DND-41 (cell line): ENCODE measurements around the gene TRIM65.
"Not testable (repeated sequence)": the region's sequence is repeated elsewhere in the genome, so short reads cannot be mapped to it uniquely, and the experiment has no call there.

Experiments
- ATAC-seq: fragments of 200-7000 bp; cut with Tn5 transposase; 3 replicates; pipeline ENCODE4 v1.9.1; 2021; ENCODE audit warnings: low read depth; ENCODE audit not compliant: insufficient read depth
- DNase-seq: peaks from one replicate; pipeline ENCODE4 v3.0.0-alpha.2; 2020
- H2AFZ ChIP-seq: 2 replicates; pipeline ENCODE4 v1.6.0; 2012; ENCODE audit warnings: low read depth, low read length
- H3K27ac ChIP-seq: 2 replicates; pipeline ENCODE4 v1.5.1; 2012; ENCODE audit warnings: low read length, inconsistent platforms
- H3K27me3 ChIP-seq: fragments of 200-600 bp; sonication (generic); 2 replicates; pipeline ENCODE4 v1.6.0; 2012; ENCODE audit warnings: low read length, mild to moderate bottlenecking, inconsistent platforms; ENCODE audit not compliant: insufficient read depth, poor library complexity
- H3K36me3 ChIP-seq: 2 replicates; pipeline ENCODE4 v1.5.1; 2012; ENCODE audit warnings: low read length, inconsistent platforms; ENCODE audit not compliant: insufficient read depth
- H3K4me1 ChIP-seq: 2 replicates; pipeline ENCODE4 v1.5.1; 2012; ENCODE audit warnings: mild to moderate bottlenecking, low read length; ENCODE audit not compliant: insufficient read depth
- H3K4me2 ChIP-seq: 2 replicates; pipeline ENCODE4 v1.6.0; 2012; ENCODE audit warnings: mild to moderate bottlenecking, moderate library complexity, low read length, inconsistent platforms; ENCODE audit not compliant: insufficient read depth
- H3K4me3 ChIP-seq, 2 experiments: fragments of 200-600 bp in 1 of 2; shearing (Covaris generic) in 1 of 2; 2 replicates each; pipeline ENCODE4 v1.5.1; 2012 to 2016; ENCODE audit warnings: inconsistent platforms in 2 of 2, low read length in 2 of 2, mild to moderate bottlenecking in 2 of 2, low read depth in 1 of 2, moderate library complexity in 1 of 2
- H3K79me2 ChIP-seq: 2 replicates; pipeline ENCODE4 v1.6.0; 2012; ENCODE audit warnings: low read length, inconsistent platforms; ENCODE audit not compliant: insufficient read depth
- H3K9ac ChIP-seq: 2 replicates; pipeline ENCODE4 v1.6.0; 2012; ENCODE audit warnings: low read depth, mild to moderate bottlenecking, inconsistent platforms, low read length, moderate library complexity
- H3K9me3 ChIP-seq: 2 replicates; pipeline ENCODE4 v1.5.1; 2012; ENCODE audit warnings: low read length, moderate library complexity, mild to moderate bottlenecking, inconsistent platforms; ENCODE audit not compliant: insufficient read depth, severe bottlenecking
- H4K20me1 ChIP-seq: 2 replicates; pipeline ENCODE4 v1.6.0; 2012; ENCODE audit warnings: low read length; ENCODE audit not compliant: insufficient read depth
- CTCF ChIP-seq: IDR thresholded peaks from 2 replicates; pipeline ENCODE4 v1.5.1; 2012; ENCODE audit warnings: borderline replicate concordance, low read length, moderate library complexity, mild to moderate bottlenecking; ENCODE audit not compliant: poor library complexity, severe bottlenecking; ENCODE audit errors: extremely low read depth
- EZH2 ChIP-seq: IDR thresholded peaks from 3 replicates; pipeline ENCODE4 v1.6.1; 2012; ENCODE audit warnings: borderline replicate concordance, low read depth, mild to moderate bottlenecking, moderate library complexity, low read length, inconsistent platforms; ENCODE audit not compliant: severe bottlenecking

TRIM65 gene

GRCh38 chr17:75853433-75853832 lies 43.3 kb downstream of the TRIM65 start:
- Histone ChIP-seq H3K27me3 (no peaks in the 10 kb centered on the region), H3K4me2 (no peak overlapping the region), H4K20me1 (peaks cover 5% of the 10 kb centered on the region), H3K4me1 (peaks cover 17% of the 10 kb centered on the region), H2AFZ (no peak overlapping the region), H3K27ac (no peak overlapping the region), H3K9me3 (no peaks in the 10 kb centered on the region), H3K4me3 (no peak overlapping the region), H3K9ac (no peak overlapping the region), H3K79me2 (peaks cover 31% of the 10 kb centered on the region), H3K36me3 (peaks cover 28% of the 10 kb centered on the region)
- DNase-seq (no peak), ATAC-seq (no peak)
- TF ChIP-seq EZH2 (no peak), CTCF (no peak)

GRCh38 chr17:75851693-75851991 lies 45.1 kb downstream of the TRIM65 start:
- not testable (repeated sequence) for DNase-seq, H3K4me2 ChIP-seq, H3K27me3 ChIP-seq, H2AFZ ChIP-seq, H3K4me3 ChIP-seq, H3K9ac ChIP-seq, H3K9me3 ChIP-seq, H3K27ac ChIP-seq, H4K20me1 ChIP-seq, ATAC-seq
- Histone ChIP-seq H3K79me2 (peaks cover 31% of the 10 kb centered on the region), H3K36me3 (peaks cover 46% of the 10 kb centered on the region), H3K4me1 (peaks cover 16% of the 10 kb centered on the region)

- H3K36me3 ChIP-seq, result peaks cover 48% of the 10 kb centered on the region
Measured at GRCh38 chr17:75850928-75851692, 45.6 kb downstream of the TRIM65 start.

DNA sequence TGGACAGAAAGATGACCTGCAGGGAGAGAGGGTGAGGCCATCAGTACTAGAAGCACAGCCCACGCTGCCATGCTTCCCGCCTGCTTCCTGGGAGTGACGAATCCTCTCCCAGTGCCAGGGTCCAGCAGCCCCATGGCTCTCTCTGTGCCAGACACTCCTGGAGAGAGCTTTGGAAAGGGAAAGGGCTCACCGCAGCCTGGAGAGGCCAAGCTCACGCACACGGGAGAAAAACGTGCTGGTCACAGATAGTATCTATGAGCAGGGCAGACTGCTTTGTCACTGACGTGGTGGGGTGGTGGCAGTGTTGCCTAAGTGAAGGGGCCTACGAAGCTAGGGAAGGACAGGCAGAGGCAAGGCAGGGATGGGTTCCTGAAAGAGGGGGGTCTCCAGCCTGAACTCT lies 47.0 kb downstream of the TRIM65 start:
- no peaks in the 10 kb centered on the region for H3K9me3 ChIP-seq
- H3K4me2 ChIP-seq, result no peak overlapping the region
- H3K4me3 ChIP-seq, result no peak overlapping the region
- H3K36me3 ChIP-seq, result peaks cover 51% of the 10 kb centered on the region
- DNase-seq (no peak), ATAC-seq (no peak)
- H3K4me1 ChIP-seq, result peaks cover 14% of the 10 kb centered on the region
- no peaks in the 10 kb centered on the region for H3K27me3 ChIP-seq
- no peak overlapping the region for H2AFZ ChIP-seq
- peaks cover 5% of the 10 kb centered on the region for H4K20me1 ChIP-seq
- TF ChIP-seq EZH2, result no peak
- TF ChIP-seq CTCF, result no peak
- H3K9ac ChIP-seq, result no peak overlapping the region
- H3K27ac ChIP-seq, result no peak overlapping the region
- H3K79me2 ChIP-seq, result peaks cover 21% of the 10 kb centered on the region

More at GRCh38 chr17:75850928-75851692, 45.6 kb downstream of the TRIM65 start:
- Histone ChIP-seq H3K4me1 (peaks cover 11% of the 10 kb centered on the region), H2AFZ (no peak overlapping the region), H3K4me2 (no peak overlapping the region), H4K20me1 (peaks cover 5% of the 10 kb centered on the region), H3K79me2 (peaks cover 25% of the 10 kb centered on the region), H3K4me3 (no peak overlapping the region), H3K9me3 (no peaks in the 10 kb centered on the region), H3K27me3 (no peaks in the 10 kb centered on the region), H3K9ac (no peak overlapping the region), H3K27ac (no peak overlapping the region)
- TF ChIP-seq CTCF (no peak), EZH2 (no peak)
- no peak for ATAC-seq
- no peak for DNase-seq
